Neural cell (in vitro differentiated cells): ENCODE measurements around the gene SAMSN1.

Experiments used
- CTCF ChIP-seq: fragments of 450-650 bp; IDR thresholded peaks from 2 replicates; pipeline ENCODE4 v1.5.1; 2014; ENCODE audit warnings: antibody characterized with exemption, mild to moderate bottlenecking, moderate library complexity; ENCODE audit not compliant: poor library complexity, severe bottlenecking
- EP300 ChIP-seq: fragments of 450-650 bp; conservative IDR thresholded peaks from 2 replicates; pipeline ENCODE4 v1.6.1; 2014; ENCODE audit warnings: antibody characterized with exemption, mild to moderate bottlenecking, moderate library complexity; ENCODE audit not compliant: poor library complexity, severe bottlenecking
- EZH2 ChIP-seq: fragments of 200-600, 300-800 bp; shearing (Covaris generic), sonication (generic); IDR thresholded peaks from 2 replicates; pipeline ENCODE4 v1.6.1; 2014; ENCODE audit warnings: antibody characterized with exemption, low read length, borderline replicate concordance, mild to moderate bottlenecking; ENCODE audit not compliant: insufficient read depth, poor library complexity, severe bottlenecking
- MXI1 ChIP-seq: fragments of 450-650 bp; conservative IDR thresholded peaks from 2 replicates; pipeline ENCODE4 v1.6.1; 2014; ENCODE audit warnings: antibody characterized with exemption, mild to moderate bottlenecking; ENCODE audit not compliant: poor library complexity, severe bottlenecking
- POLR2AphosphoS5 ChIP-seq: IDR thresholded peaks from 2 replicates; pipeline ENCODE4 v1.6.1; 2012
- RAD21 ChIP-seq: fragments of 450-650 bp; conservative IDR thresholded peaks from 2 replicates; pipeline ENCODE4 v1.6.1; 2014; ENCODE audit warnings: antibody characterized with exemption, mild to moderate bottlenecking, moderate library complexity
- SMC3 ChIP-seq: fragments of 450-650 bp; conservative IDR thresholded peaks from 2 replicates; pipeline ENCODE4 v1.6.1; 2014; ENCODE audit warnings: antibody characterized with exemption, mild to moderate bottlenecking, moderate library complexity; ENCODE audit not compliant: poor library complexity
- TAF1 ChIP-seq: IDR thresholded peaks from 2 replicates; pipeline ENCODE4 v1.6.1; 2012; ENCODE audit warnings: low read depth

- TF ChIP-seq TAF1 (no peak), CTCF (no peak), POLR2AphosphoS5 (no peak), EZH2 (no peak), EP300 (no peak), SMC3 (no peak), RAD21 (no peak), MXI1 (no peak)
Measured at GRCh38 chr21:14554948-14555347, 8.8 kb upstream of the SAMSN1 start.
